ENCODE results near the gene MKLN1. TPM values are rescaled to one million over a fixed set of nuclear protein-coding genes. Genes with fewer than 3 reads are reported as not detected.
A peak's percentile ranks its signal among the peaks of the same experiment; 100 is the strongest.
"Not testable (repeated sequence)": the region's sequence is repeated elsewhere in the genome, so short reads cannot be mapped to it uniquely, and the experiment has no call there.

The MKLN1 gene
- total RNA-seq, 1 donor from 2014 or later = 20.0 TPM

DNA sequence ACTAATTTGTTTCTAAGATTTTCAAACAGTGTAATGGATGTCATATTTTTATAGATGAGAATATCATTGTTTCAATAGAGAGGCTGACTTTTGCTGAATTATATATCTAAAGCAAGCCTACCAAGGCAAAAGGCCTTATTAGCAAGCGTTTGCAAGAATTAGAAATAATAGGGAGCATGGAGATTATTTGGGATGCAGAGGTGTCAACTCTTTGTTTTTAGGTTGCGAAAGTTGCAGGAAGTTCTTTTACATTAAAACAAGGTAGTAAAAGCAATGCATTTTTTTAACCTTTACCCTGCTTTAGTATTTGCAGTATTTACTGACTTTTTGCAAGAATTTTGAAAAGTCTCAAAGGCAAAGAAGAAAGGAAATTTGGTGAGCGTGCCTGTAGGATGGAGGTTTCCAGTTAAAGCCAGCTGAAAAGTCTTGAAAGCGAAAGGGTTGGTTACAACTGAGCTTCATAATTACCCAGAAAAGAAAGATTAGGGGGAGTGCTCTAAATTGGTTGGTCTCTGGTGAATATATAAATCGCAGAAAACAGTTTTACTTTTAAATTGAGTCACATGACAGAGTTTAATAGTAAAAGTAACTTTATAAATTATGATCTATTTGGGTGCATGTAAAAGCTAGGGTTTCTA is 81.6 kb downstream of the MKLN1 start:
- TF ChIP-seq, protein P1, sequence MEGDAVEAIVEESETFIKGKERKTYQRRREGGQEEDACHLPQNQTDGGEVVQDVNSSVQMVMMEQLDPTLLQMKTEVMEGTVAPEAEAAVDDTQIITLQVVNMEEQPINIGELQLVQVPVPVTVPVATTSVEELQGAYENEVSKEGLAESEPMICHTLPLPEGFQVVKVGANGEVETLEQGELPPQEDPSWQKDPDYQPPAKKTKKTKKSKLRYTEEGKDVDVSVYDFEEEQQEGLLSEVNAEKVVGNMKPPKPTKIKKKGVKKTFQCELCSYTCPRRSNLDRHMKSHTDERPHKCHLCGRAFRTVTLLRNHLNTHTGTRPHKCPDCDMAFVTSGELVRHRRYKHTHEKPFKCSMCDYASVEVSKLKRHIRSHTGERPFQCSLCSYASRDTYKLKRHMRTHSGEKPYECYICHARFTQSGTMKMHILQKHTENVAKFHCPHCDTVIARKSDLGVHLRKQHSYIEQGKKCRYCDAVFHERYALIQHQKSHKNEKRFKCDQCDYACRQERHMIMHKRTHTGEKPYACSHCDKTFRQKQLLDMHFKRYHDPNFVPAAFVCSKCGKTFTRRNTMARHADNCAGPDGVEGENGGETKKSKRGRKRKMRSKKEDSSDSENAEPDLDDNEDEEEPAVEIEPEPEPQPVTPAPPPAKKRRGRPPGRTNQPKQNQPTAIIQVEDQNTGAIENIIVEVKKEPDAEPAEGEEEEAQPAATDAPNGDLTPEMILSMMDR (IDR thresholded peaks at IDR 0.05; ENCODE audit: insufficient read depth, low read length, severe bottlenecking) = no peak
- no peaks in the 10 kb centered on the region for H3K36me3 ChIP-seq (ENCODE audit: control insufficient read depth, insufficient read depth, low read length)
- no peak for FAIRE-seq

DNA sequence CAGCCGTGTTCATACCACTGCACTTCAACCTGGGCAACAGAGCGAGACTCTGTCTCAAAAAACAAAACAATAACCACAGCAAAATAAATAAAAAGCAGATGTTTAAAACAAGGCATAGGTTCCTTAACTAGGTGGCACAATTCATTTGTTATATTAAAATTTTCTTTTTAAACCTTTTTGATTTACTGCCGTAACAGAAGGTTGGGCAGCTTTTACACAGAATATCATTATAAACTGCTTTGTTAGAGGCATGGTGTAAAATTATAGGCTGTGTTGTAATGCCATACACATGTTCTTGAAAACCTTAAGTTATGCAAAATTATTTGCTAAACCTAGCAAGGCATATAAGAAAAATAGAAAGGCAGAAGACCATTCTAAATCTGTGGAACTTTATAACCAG is 84.4 kb downstream of the MKLN1 start:
- Histone ChIP-seq H3K4me3 (ENCODE audit: low read depth, low read length) (no peak overlapping the region), H3K27me3 (ENCODE audit: control insufficient read depth, insufficient read depth, low read length) (no peaks in the 10 kb centered on the region), H3K36me3 (ENCODE audit: control insufficient read depth, insufficient read depth, low read length) (no peaks in the 10 kb centered on the region)
- FAIRE-seq = no peak
- no peak for DNase-seq (ENCODE audit: low read depth)
- TF ChIP-seq, protein P1 (IDR thresholded peaks at IDR 0.05; ENCODE audit: insufficient read depth, low read length, severe bottlenecking) = no peak

More for the DNA sequence above, 81.6 kb downstream of the MKLN1 start:
- Histone ChIP-seq H3K27me3 (ENCODE audit: control insufficient read depth, insufficient read depth, low read length) (no peaks in the 10 kb centered on the region), H3K4me3 (ENCODE audit: low read depth, low read length) (no peak overlapping the region)
- DNase-seq (ENCODE audit: low read depth) = no peak

DNA sequence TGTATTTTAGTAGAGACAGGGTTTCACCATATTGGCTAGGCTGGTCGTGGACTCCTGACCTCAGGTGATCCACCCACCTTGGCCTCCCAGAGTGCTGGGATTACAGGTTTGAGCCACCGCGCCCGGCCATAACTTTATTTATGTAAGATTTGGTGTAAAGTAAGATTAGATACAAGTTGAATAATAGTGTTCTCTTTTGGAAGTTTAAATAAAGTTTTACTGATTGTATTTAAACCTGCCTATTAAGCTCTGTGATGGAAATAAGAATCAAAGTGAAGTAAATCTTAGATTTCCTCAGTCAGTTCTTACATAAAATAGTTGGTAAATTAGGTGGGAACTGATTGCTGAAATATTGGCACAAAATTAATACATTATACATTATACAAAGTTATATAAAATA is 86.0 kb downstream of the MKLN1 start:
- H3K36me3 ChIP-seq (ENCODE audit: control insufficient read depth, insufficient read depth, low read length) = no peaks in the 10 kb centered on the region

DNA sequence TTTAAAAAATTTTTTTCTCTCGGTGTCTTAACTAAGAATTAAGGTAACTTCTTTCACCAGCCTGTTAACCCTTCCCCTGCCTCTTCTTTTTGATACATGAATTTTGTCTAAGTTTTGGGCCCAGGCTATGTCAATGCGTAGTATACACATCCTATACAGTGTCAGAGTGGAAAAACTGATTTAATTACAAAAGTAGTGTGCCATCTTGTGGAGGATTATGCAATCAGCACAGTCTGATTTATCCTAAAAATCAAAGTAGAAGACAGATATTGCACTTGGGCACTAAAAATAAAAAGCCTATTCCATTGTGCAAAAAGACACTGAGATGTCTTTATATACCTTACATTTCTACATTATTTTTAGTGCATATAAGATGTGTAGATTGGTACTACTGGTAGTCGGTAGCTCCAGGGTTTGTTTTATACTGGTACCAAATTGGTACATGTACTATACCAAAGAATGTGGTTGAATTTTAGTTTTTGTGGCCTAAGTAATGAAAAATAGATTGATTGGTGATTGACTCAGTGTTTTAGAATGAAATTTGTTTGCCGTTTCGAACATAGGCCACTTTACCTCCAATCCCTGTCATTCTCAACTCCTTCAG is 96.6 kb downstream of the MKLN1 start:
- peak; percentile 43 for DNase-seq (ENCODE audit: low read depth)
- Histone ChIP-seq H3K4me3 (ENCODE audit: low read depth, low read length) (no peak overlapping the region), H3K36me3 (ENCODE audit: control insufficient read depth, insufficient read depth, low read length) (no peaks in the 10 kb centered on the region), H3K27me3 (ENCODE audit: control insufficient read depth, insufficient read depth, low read length) (no peaks in the 10 kb centered on the region)
- TF ChIP-seq, protein P1 (IDR thresholded peaks at IDR 0.05; ENCODE audit: insufficient read depth, low read length, severe bottlenecking) = peak; percentile 24
- no peak for FAIRE-seq

More for the DNA sequence above, 86.0 kb downstream of the MKLN1 start:
- DNase-seq (ENCODE audit: low read depth) = no peak
- FAIRE-seq = no peak
- H3K27me3 ChIP-seq (ENCODE audit: control insufficient read depth, insufficient read depth, low read length) = no peaks in the 10 kb centered on the region
- no peak overlapping the region for H3K4me3 ChIP-seq (ENCODE audit: low read depth, low read length)
- TF ChIP-seq, protein P1 (IDR thresholded peaks at IDR 0.05; ENCODE audit: insufficient read depth, low read length, severe bottlenecking) = no peak

DNA sequence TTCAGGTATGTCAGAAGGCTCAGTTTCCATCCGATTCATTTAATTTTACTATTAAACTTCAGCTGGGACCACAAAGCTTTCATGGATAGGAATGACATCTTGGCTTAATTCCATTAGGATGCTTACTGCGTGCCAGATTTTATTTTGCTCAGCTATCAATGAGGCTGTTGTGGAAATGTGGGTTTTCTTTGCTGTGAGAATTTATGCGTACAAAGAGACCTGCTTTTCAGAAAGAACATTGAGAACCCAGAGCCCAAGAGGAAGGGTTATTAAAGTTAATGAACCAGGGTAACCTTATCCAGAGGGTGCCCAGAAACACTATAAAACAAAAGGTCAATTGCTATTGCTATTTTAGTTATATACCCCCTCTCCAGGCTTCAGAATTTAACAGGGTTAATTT is 98.3 kb downstream of the MKLN1 start:
- DNase-seq (ENCODE audit: low read depth) (no peak), FAIRE-seq (no peak)
- TF ChIP-seq, protein P1 (IDR thresholded peaks at IDR 0.05; ENCODE audit: insufficient read depth, low read length, severe bottlenecking) = no peak
- H3K36me3 ChIP-seq (ENCODE audit: control insufficient read depth, insufficient read depth, low read length) = no peaks in the 10 kb centered on the region
- no peaks in the 10 kb centered on the region for H3K27me3 ChIP-seq (ENCODE audit: control insufficient read depth, insufficient read depth, low read length)
- no peak overlapping the region for H3K4me3 ChIP-seq (ENCODE audit: low read depth, low read length)

DNA sequence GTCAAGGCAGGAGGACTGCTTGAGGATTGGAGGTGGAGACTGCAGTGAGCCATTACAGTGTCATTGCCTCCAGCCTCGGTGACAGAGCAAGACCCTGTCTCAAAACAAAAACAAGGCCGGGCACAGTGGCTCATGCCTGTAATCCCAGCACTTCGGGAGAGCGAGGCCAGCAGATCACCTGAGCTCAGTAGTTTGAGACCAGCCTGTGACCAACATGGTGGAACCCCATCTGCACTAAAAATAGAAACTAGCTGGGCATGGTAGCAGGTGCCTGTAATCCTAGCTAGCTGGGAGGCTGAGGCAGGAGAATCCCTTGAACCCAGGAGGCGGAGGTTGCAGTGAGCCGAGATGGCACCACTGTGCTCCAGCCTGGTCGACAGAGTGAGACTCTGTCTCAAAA is 103.2 kb downstream of the MKLN1 start:
- H3K27me3 ChIP-seq (ENCODE audit: control insufficient read depth, insufficient read depth, low read length); FAIRE-seq; H3K36me3 ChIP-seq (ENCODE audit: control insufficient read depth, insufficient read depth, low read length); H3K4me3 ChIP-seq (ENCODE audit: low read depth, low read length); DNase-seq (ENCODE audit: low read depth): not testable (repeated sequence)

Measured in bronchial epithelial cell (primary cell).